ENCODE results near the gene WDR27. TPM values are rescaled to one million over a fixed set of nuclear protein-coding genes. Genes with fewer than 3 reads are reported as not detected.

The WDR27 gene
- total and polyA plus RNA-seq, 10 of the 15 experiments (the other 5 are each of a cell fraction or from before 2014, with no cell fraction given): 1.9 to 33.2 (median 19.0) TPM

DNA sequence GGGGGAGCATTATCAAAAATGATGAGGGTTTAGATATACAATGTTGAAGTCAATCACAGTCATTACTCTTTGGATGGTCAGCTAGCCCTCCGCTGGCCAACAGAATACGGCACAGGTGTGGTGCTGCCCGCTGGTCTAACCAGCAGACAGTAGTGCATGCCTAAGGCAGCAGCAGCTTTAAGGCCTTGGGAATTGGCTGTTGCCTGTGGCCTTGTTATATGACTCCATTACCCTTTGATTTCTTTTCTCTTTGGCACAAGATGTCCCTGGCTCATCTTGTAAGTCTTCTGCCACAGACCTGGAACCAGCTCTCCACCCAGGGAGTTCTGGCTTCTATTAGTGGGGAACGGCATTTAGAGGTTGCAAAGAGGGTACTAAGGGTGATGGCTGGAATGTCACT lies 110.2 kb downstream of the WDR27 start:
- H3K36me3 ChIP-seq (ENCODE audit: control insufficient read depth in 2 of 2, insufficient read depth in 2 of 2, low read length in 1 of 2): no peaks in the 10 kb centered on the region
- POLR2A ChIA-PET: no interaction called here
- no peak for DNase-seq (ENCODE audit: low read depth, low spot score)
- no peak overlapping the region for H3K9ac ChIP-seq (ENCODE audit: control insufficient read depth, insufficient read depth, low read length)
- ATAC-seq: no peak
- H4K20me1 ChIP-seq (ENCODE audit: control insufficient read depth, insufficient read depth): no peaks in the 10 kb centered on the region
- H3K79me2 ChIP-seq (ENCODE audit: control insufficient read depth, insufficient read depth, low read length): no peaks in the 10 kb centered on the region
- no peak overlapping the region for H3K27ac ChIP-seq (ENCODE audit: control insufficient read depth, insufficient read depth)
- RAD21 ChIA-PET (ENCODE audit: unreplicated experiment): no interaction called here
- H3K4me2 ChIP-seq (ENCODE audit: control insufficient read depth, insufficient read depth): no peak overlapping the region
- TF ChIP-seq, protein P1, sequence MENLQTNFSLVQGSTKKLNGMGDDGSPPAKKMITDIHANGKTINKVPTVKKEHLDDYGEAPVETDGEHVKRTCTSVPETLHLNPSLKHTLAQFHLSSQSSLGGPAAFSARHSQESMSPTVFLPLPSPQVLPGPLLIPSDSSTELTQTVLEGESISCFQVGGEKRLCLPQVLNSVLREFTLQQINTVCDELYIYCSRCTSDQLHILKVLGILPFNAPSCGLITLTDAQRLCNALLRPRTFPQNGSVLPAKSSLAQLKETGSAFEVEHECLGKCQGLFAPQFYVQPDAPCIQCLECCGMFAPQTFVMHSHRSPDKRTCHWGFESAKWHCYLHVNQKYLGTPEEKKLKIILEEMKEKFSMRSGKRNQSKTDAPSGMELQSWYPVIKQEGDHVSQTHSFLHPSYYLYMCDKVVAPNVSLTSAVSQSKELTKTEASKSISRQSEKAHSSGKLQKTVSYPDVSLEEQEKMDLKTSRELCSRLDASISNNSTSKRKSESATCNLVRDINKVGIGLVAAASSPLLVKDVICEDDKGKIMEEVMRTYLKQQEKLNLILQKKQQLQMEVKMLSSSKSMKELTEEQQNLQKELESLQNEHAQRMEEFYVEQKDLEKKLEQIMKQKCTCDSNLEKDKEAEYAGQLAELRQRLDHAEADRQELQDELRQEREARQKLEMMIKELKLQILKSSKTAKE (IDR thresholded peaks at IDR 0.05; ENCODE audit: low read depth, poor library complexity, severe bottlenecking): no peak
- TF ChIP-seq KDM1A (IDR thresholded peaks at IDR 0.05; ENCODE audit: borderline replicate concordance): no peak
- H3K4me3 ChIP-seq: no peak overlapping the region
- in situ Hi-C loops (cut with MboI): no loop called here
- CTCF ChIA-PET: no interaction called here
- BruUV-seq (replicated peaks): no TSS peak
- SMC1A ChIA-PET (ENCODE audit: uncharacterized antibody, unreplicated experiment): no interaction called here
- intact Hi-C loops (cut with micrococcal nuclease; ENCODE audit: unreplicated experiment): no loop called here
- no peaks in the 10 kb centered on the region for H3K27me3 ChIP-seq (replicated peaks in 1 of 2; ENCODE audit: control insufficient read depth in 2 of 2, insufficient read depth in 2 of 2, low read length in 1 of 2)
- H2AFZ ChIP-seq (ENCODE audit: control insufficient read depth, low read depth, low read length): no peak overlapping the region
- WGBS (ENCODE audit: insufficient coverage, insufficient replicate concordance, low lambda C conversion rate, missing lambda C conversion rate): 75% methylated on average over 4 of the region's 4 CpGs
- no peaks in the 10 kb centered on the region for H3K9me3 ChIP-seq (replicated peaks; ENCODE audit: control insufficient read depth, insufficient read depth, low read length)
- H3K4me1 ChIP-seq (ENCODE audit: control insufficient read depth, insufficient read depth, low read length): peaks cover 17% of the 10 kb centered on the region
- FAIRE-seq: no peak

GRCh38 chr6:169590376-169590939 lies 111.4 kb downstream of the WDR27 start:
- Histone ChIP-seq H3K9me3 (replicated peaks; ENCODE audit: control insufficient read depth, insufficient read depth, low read length) (no peaks in the 10 kb centered on the region), H2AFZ (ENCODE audit: control insufficient read depth, low read depth, low read length) (no peak overlapping the region), H3K27ac (ENCODE audit: control insufficient read depth, insufficient read depth) (no peak overlapping the region), H3K36me3 (ENCODE audit: control insufficient read depth in 2 of 2, insufficient read depth in 2 of 2, low read length in 1 of 2) (no peaks in the 10 kb centered on the region), H3K4me3 (no peak overlapping the region), H3K4me2 (ENCODE audit: control insufficient read depth, insufficient read depth) (no peak overlapping the region), H3K27me3 (replicated peaks in 1 of 2; ENCODE audit: control insufficient read depth in 2 of 2, insufficient read depth in 2 of 2, low read length in 1 of 2) (no peaks in the 10 kb centered on the region), H3K4me1 (ENCODE audit: control insufficient read depth, insufficient read depth, low read length) (peaks cover 17% of the 10 kb centered on the region), H4K20me1 (ENCODE audit: control insufficient read depth, insufficient read depth) (no peaks in the 10 kb centered on the region), H3K79me2 (ENCODE audit: control insufficient read depth, insufficient read depth, low read length) (no peaks in the 10 kb centered on the region), H3K9ac (ENCODE audit: control insufficient read depth, insufficient read depth, low read length) (no peak overlapping the region)
- CTCF ChIA-PET: no interaction called here
- in situ Hi-C loops (cut with MboI): no loop called here
- no peak for FAIRE-seq
- intact Hi-C loops (cut with micrococcal nuclease; ENCODE audit: unreplicated experiment): no loop called here
- no peak for DNase-seq (ENCODE audit: low read depth, low spot score)
- no peak for ATAC-seq
- RAD21 ChIA-PET (ENCODE audit: unreplicated experiment): no interaction called here
- SMC1A ChIA-PET (ENCODE audit: uncharacterized antibody, unreplicated experiment): no interaction called here
- BruUV-seq (replicated peaks): no TSS peak
- 91% methylated on average over 10 of the region's 10 CpGs for WGBS (ENCODE audit: insufficient coverage, insufficient replicate concordance, low lambda C conversion rate, missing lambda C conversion rate)
- POLR2A ChIA-PET: no interaction called here
- TF ChIP-seq ZBTB4 (CRISPR knock-in tag; IDR thresholded peaks at IDR 0.05): no peak
- TF ChIP-seq SREBF2 (IDR thresholded peaks at IDR 0.05; ENCODE audit: low read length): no peak
- no peak for TF ChIP-seq FOXK2 (IDR thresholded peaks at IDR 0.05)
- TF ChIP-seq POLR2A (IDR thresholded peaks at IDR 0.05; ENCODE audit: low read depth, low read length): no peak
- no peak for TF ChIP-seq HDAC2 (IDR thresholded peaks at IDR 0.05)
- TF ChIP-seq IKZF2 (IDR thresholded peaks at IDR 0.05): no peak
- no peak for TF ChIP-seq RUNX3 (IDR thresholded peaks at IDR 0.05; ENCODE audit: low read length)
- no peak for TF ChIP-seq RELB (IDR thresholded peaks at IDR 0.05; ENCODE audit: low read depth)
- TF ChIP-seq BMI1 (IDR thresholded peaks at IDR 0.05; ENCODE audit: borderline replicate concordance): no peak
- TF ChIP-seq TCF7 (IDR thresholded peaks at IDR 0.05; ENCODE audit: borderline replicate concordance): no peak
- no peak for TF ChIP-seq CBFB (IDR thresholded peaks at IDR 0.05; ENCODE audit: low read depth)
